ENCODE measurements around the gene ADCY7.

GRCh38 chr16:50290856-50291255 lies 24.5 kb downstream of the ADCY7 start:
- no peak for TF ChIP-seq POLR2A (IDR thresholded peaks at IDR 0.05)
- TF ChIP-seq CTCF (IDR thresholded peaks at IDR 0.05), result no peak
